Measurements from ENCODE around the gene GYG2.
"Not testable (repeated sequence)": the region's sequence is repeated elsewhere in the genome, so short reads cannot be mapped to it uniquely, and the experiment has no call there.

GYG2 gene

DNA sequence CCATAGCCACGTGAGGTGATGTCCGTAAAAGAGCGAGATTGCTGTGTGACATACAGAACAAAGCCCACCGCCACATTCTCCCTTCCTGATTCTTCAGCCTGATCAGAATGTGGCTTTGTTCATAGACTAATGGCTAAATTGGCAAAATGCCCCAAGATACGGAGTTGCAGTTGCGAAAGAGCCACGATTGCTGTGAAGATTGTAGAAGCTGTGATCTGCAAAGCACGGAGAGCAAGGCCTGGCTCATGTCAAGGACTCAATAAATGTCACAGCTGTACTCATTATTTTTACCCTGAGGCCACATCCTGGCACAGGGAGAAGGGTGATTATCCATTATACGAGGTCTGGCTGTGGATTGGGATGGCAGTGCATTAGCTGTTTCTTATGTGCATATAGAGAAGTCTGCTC, 66.2 kb downstream of the GYG2 start:
- no peak overlapping the region for H3K4me3 ChIP-seq (ENCODE audit: low read depth, low read length)
- DNase-seq (ENCODE audit: low read depth): no peak
- TF ChIP-seq, protein P1, sequence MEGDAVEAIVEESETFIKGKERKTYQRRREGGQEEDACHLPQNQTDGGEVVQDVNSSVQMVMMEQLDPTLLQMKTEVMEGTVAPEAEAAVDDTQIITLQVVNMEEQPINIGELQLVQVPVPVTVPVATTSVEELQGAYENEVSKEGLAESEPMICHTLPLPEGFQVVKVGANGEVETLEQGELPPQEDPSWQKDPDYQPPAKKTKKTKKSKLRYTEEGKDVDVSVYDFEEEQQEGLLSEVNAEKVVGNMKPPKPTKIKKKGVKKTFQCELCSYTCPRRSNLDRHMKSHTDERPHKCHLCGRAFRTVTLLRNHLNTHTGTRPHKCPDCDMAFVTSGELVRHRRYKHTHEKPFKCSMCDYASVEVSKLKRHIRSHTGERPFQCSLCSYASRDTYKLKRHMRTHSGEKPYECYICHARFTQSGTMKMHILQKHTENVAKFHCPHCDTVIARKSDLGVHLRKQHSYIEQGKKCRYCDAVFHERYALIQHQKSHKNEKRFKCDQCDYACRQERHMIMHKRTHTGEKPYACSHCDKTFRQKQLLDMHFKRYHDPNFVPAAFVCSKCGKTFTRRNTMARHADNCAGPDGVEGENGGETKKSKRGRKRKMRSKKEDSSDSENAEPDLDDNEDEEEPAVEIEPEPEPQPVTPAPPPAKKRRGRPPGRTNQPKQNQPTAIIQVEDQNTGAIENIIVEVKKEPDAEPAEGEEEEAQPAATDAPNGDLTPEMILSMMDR (IDR thresholded peaks at IDR 0.05; ENCODE audit: low read depth, low read length, missing control alignments): no peak

DNA sequence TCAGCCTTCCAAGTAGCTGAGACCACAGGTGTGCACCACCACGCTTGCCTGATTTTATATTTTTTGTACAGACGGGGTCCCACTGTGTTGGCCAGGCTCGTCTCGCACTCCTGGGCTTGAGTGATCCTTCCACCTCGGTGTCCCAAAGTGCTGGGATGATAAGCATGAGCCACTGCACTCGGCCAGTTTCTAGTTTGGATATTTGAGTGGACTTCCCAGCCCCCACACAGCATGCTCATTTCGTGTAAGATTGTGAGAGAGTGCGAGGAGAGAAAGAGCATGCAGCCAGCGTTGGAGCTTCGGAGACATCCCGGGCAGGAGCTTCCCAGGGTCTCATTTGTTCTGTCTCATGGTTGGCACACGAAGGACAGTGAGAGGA, 68.6 kb downstream of the GYG2 start:
- no peak for DNase-seq (ENCODE audit: low read depth)
- no peak overlapping the region for H3K4me3 ChIP-seq (ENCODE audit: low read depth, low read length)
- TF ChIP-seq, protein P1 (IDR thresholded peaks at IDR 0.05; ENCODE audit: low read depth, low read length, missing control alignments): no peak

DNA sequence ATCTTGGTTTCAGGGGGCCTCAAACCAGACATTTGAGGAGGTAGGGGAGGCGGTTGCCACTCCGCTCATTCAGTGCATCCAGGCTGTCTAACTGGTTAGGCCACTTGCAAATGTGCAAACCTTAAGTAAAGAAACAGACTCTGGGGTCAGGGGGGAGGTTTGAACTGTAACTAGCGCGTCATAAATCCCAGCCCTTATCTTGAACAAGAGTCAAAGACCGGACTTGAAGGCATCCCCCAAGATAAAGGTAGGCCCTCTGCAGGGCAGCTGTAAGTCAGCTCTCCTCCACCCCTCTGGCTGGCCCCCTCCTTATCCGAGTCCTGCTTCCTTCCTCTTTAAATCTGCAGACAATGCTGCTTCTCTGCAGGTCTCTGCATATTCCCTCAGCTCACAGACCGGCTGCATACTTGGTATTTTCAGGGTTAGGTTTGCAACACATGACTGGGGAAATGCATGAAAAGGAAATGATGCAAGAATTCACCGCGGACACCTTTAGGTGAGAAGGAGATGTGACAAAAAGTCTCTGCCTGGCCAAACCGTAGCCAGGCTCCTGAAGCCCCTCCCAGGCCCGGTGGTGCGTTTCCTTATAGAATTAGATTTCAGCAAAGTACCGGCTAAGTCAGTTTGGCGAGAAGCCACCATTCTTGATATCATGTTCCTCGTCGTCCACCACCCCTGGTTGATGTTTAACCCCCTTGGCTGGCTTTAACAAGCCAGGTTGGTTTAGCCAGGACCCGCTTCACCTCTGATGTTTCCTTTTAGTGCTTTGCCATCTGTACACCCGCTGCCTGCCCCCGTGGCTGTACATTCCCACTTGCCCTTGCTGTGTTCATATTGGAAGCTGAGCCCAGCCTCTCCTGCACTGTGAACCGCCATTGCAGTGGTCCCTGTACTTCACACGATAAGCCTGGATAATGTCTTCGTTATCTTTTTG, 69.2 kb downstream of the GYG2 start:
- not testable (repeated sequence) for DNase-seq (ENCODE audit: low read depth); H3K4me3 ChIP-seq (ENCODE audit: low read depth, low read length)

DNA sequence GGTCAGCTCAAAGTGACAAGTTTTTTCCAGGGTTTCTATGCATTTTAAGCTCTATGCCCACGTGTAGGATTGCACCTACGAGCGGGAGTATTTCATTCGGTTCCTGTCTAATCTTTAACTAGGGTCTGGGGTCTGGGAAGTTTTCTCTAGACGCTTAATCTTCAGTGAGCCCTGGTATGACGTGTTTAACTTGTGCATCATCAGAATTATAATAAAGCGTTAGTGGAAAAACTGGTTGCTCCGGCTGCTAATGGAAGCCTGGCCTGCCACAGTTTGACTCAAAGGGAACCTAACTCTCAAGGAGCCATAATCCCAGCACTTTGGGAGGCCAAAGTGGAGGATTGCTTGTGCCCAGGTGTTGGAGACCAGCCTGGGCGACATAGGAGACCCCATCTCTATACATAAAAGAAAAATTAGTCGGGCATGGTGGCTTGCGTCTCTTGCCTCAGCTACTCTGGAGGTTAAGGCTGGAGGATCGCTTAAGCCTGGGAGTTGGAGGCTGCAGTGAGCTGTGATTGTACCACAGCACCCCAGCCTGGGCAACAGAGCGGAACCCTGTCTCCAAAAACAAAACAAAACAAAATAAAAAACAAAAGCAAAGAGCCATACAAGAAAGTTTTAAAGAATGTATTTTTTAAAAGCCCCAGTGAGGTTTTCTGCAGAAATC, 70.2 kb downstream of the GYG2 start:
- no peak overlapping the region for H3K4me3 ChIP-seq (ENCODE audit: low read depth, low read length)
- TF ChIP-seq, protein P1 (IDR thresholded peaks at IDR 0.05; ENCODE audit: low read depth, low read length, missing control alignments): no peak
- DNase-seq (ENCODE audit: low read depth): no peak

DNA sequence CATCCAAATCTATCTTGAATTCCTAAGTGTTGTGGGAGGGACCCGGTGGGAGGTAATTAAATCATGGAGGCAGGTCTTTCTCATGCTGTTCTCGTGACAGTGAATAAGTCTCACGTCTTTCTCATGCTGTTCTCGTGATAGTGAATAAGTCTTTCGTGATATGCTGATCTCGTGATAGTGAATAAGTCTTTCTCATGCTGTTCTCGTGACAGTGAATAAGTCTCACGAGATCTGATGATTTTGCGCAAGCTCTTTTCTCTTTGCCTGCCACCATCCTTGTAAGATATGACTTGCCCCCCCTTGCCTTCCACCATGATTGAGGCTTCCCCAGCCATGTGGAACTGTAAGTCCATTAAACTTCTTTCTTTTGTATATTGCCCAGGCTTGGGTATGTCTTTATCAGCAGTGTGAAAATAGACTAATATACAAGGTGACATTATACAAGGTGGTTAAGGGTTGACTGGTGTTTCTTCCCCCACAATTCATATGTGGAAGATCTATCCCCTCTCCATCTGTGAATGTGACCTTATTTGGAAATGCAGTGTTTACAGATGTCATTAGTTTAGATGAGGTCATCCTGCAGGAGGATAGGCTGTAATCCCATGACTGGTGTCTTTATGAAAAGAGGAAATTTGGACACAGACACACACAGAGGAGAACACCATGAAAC, 72.8 kb downstream of the GYG2 start:
- DNase-seq (ENCODE audit: low read depth): no peak
- TF ChIP-seq, protein P1 (IDR thresholded peaks at IDR 0.05; ENCODE audit: low read depth, low read length, missing control alignments): no peak
- no peak overlapping the region for H3K4me3 ChIP-seq (ENCODE audit: low read depth, low read length)

DNA sequence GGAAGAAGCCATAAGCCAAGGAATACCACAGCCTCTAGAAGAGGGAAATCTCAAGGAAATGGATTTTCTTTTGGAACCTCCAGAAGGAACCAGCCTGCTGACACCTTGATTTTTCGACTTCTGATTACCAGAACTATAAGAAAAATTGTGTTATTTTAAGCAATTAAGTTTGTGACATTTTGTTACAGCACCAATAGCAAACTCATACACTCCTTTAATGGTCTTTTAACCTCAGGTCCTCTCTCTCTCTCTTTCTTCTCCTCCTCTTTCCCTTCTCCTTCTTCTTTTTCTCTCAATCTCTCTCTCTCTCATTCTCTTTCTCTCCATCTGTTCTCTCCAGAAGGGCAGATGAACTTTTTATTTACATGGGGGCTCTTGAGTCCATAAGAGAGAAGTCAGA, 74.1 kb downstream of the GYG2 start:
- TF ChIP-seq, protein P1 (IDR thresholded peaks at IDR 0.05; ENCODE audit: low read depth, low read length, missing control alignments): no peak
- no peak for DNase-seq (ENCODE audit: low read depth)
- no peak overlapping the region for H3K4me3 ChIP-seq (ENCODE audit: low read depth, low read length)

DNA sequence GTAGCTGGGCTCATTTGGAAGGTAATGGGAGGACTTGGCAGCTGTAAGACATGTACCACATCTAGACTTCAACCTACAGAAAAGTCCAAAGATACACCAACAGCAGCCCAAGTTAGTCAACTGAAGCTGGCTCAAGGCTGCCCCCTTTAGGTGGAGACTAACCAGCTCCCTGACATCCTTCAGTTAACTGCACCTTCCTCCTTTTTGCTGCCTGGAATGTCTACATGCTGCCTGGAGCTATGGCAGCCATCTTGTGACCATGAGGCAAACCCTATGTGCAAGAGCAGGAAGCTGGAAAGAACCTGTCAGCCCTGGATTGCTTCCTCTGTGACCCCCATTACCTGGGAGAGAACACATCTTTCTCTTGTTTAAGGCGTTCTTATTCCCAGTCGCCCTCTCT, 74.6 kb downstream of the GYG2 start:
- DNase-seq (ENCODE audit: low read depth): no peak
- TF ChIP-seq, protein P1 (IDR thresholded peaks at IDR 0.05; ENCODE audit: low read depth, low read length, missing control alignments): peak; percentile 20
- no peak overlapping the region for H3K4me3 ChIP-seq (ENCODE audit: low read depth, low read length)

Data from GM12864 (cell line).